Esophagus muscularis mucosa (tissue), 4 donors: ENCODE results near the gene SKI. TPM values are rescaled to one million over a fixed set of nuclear protein-coding genes. Genes with fewer than 3 reads are reported as not detected.

ENCODE experiments used
- DNase-seq: peaks from one replicate; pipeline ENCODE4 v3.0.0-alpha.2; 2017; ENCODE audit errors: extremely low spot score
- H3K27ac ChIP-seq, 4 donors: fragments of 200-600 bp; sonication (generic); replicated peaks in 1 of 4; 1 replicate in 3 of 4; 2 replicates in 1 of 4; pipeline ENCODE4 v1.5.1; 2016 to 2019; ENCODE audit warnings: mild to moderate bottlenecking in 1 of 4
- H3K27me3 ChIP-seq, 4 donors: fragments of 200-600 bp; sonication (generic); one replicate each; pipeline versions ENCODE4 v1.5.1 to v1.6.0; 2016 to 2019
- H3K36me3 ChIP-seq, 4 donors: fragments of 200-600 bp; sonication (generic); one replicate each; pipeline ENCODE4 v1.5.1; 2016 to 2019
- H3K4me1 ChIP-seq, 4 donors: fragments of 200-600 bp; sonication (generic); one replicate each; pipeline ENCODE4 v1.5.1; 2016 to 2019
- H3K4me3 ChIP-seq, 4 donors: fragments of 200-600 bp; sonication (generic); 1 replicate in 2 of 4; 2 replicates in 2 of 4; pipeline ENCODE4 v1.5.1; 2016 to 2019; ENCODE audit warnings: mild to moderate bottlenecking in 4 of 4, moderate library complexity in 1 of 4
- H3K9me3 ChIP-seq, 4 donors: fragments of 200-600 bp; sonication (generic); 1 replicate in 3 of 4; 2 replicates in 1 of 4; pipeline ENCODE4 v1.5.1; 2016 to 2019
- CTCF ChIP-seq, 3 experiments: fragments of 200-600 bp in 2 of 3; fragments of 450-650 bp in 1 of 3; sonication (generic) in 2 of 3; IDR thresholded peaks; one replicate each; pipeline ENCODE4 v1.5.1; 2017 to 2019; ENCODE audit warnings: antibody characterized with exemption in 3 of 3, mild to moderate bottlenecking in 2 of 3, moderate library complexity in 1 of 3
- EP300 ChIP-seq: sonication (generic); formaldehyde crosslinking; IDR thresholded peaks from one replicate; pipeline ENCODE4 v1.6.1; 2017; ENCODE audit warnings: antibody characterized with exemption
- POLR2A ChIP-seq: fragments of 450-650 bp; IDR thresholded peaks from one replicate; pipeline ENCODE4 v1.6.1; 2017; ENCODE audit warnings: antibody characterized with exemption, moderate library complexity, mild to moderate bottlenecking, low read depth
- POLR2AphosphoS5 ChIP-seq, 2 donors: sonication (generic); formaldehyde crosslinking; IDR thresholded peaks; one replicate each; pipeline ENCODE4 v1.6.1; 2017; ENCODE audit warnings: antibody characterized with exemption in 2 of 2
- WGBS: methylation state at CpG from one replicate; pipeline ENCODE4 v1.1.5; 2018; 5-methylcytosine and 5-hydroxymethylcytosine counted together
- intact Hi-C: fragments of 100-400 bp; cut with DNase I; formaldehyde crosslinking; loops from one replicate; pipeline ENCODE4 v1.15.1; 2023
- total RNA-seq, 4 donors: library from RNA; depleted of rRNA; stranded (reverse); fragments of >200 nt; gene quantifications; one replicate each; pipeline versions ENCODE4 v1.1.0 to v1.2.1, GENCODE V29; 2016

Gene SKI
- total RNA-seq, 4 donors from 2014 or later: 70.1 to 190 (median 124) TPM

- intact Hi-C loops: no loop called here
- Histone ChIP-seq H3K27me3 (no peaks in the 10 kb centered on the region), H3K36me3 (no peaks in the 10 kb centered on the region), H3K27ac (no peak overlapping the region), H3K4me1 (peaks cover 15 to 17% (median 16%) of the 10 kb centered on the region in 4 donors), H3K4me3 (no peak overlapping the region), H3K9me3 (no peaks in the 10 kb centered on the region)
- TF ChIP-seq POLR2A: no peak
- no peak for TF ChIP-seq EP300
- no peak for TF ChIP-seq POLR2AphosphoS5 (IDR thresholded peaks at IDR 0.05)
- TF ChIP-seq CTCF (IDR thresholded peaks at IDR 0.05): no peak
- DNase-seq: no peak
- WGBS: 76% methylated on average over 16 of the region's 33 CpGs
Measured at GRCh38 chr1:2334883-2335534, 106.9 kb downstream of the SKI start.

GRCh38 chr1:2335721-2336455 is 107.8 kb downstream of the SKI start:
- no peak for TF ChIP-seq POLR2A
- TF ChIP-seq EP300: no peak
- TF ChIP-seq CTCF (IDR thresholded peaks at IDR 0.05): no peak
- TF ChIP-seq POLR2AphosphoS5 (IDR thresholded peaks at IDR 0.05): no peak

GRCh38 chr1:2336499-2336898 is 108.4 kb downstream of the SKI start:
- intact Hi-C loops: no loop called here

More at GRCh38 chr1:2335721-2336455, 107.8 kb downstream of the SKI start:
- Histone ChIP-seq H3K4me3 (no peak overlapping the region), H3K27me3 (no peaks in the 10 kb centered on the region), H3K9me3 (no peaks in the 10 kb centered on the region), H3K27ac (no peak overlapping the region), H3K4me1 (peaks cover 6 to 8% (median 7%) of the 10 kb centered on the region in 4 donors), H3K36me3 (no peaks in the 10 kb centered on the region)
- intact Hi-C loops: no loop called here
- 87% methylated on average over 11 of the region's 36 CpGs for WGBS
- no peak for DNase-seq

GRCh38 chr1:2337081-2337480 is 109.0 kb downstream of the SKI start:
- H3K9me3 ChIP-seq: no peaks in the 10 kb centered on the region
- no peaks in the 10 kb centered on the region for H3K36me3 ChIP-seq
- no peak overlapping the region for H3K27ac ChIP-seq
- H3K4me1 ChIP-seq: no peaks in the 10 kb centered on the region
- H3K4me3 ChIP-seq: no peak overlapping the region
- TF ChIP-seq CTCF (IDR thresholded peaks at IDR 0.05) (no peak), POLR2AphosphoS5 (IDR thresholded peaks at IDR 0.05) (no peak), POLR2A (no peak), EP300 (no peak)
- DNase-seq: no peak
- H3K27me3 ChIP-seq: no peaks in the 10 kb centered on the region
- WGBS: 100% methylated on average over 4 of the region's 23 CpGs
- intact Hi-C loops: no loop called here

More at GRCh38 chr1:2336499-2336898, 108.4 kb downstream of the SKI start:
- Histone ChIP-seq H3K27ac (no peak overlapping the region), H3K4me1 (peaks cover 0 to 2% (median 1%) of the 10 kb centered on the region in 4 donors), H3K36me3 (no peaks in the 10 kb centered on the region), H3K9me3 (no peaks in the 10 kb centered on the region), H3K27me3 (no peaks in the 10 kb centered on the region), H3K4me3 (no peak overlapping the region)
- WGBS: 81% methylated on average over 9 of the region's 11 CpGs
- TF ChIP-seq POLR2A: no peak
- no peak for TF ChIP-seq CTCF (IDR thresholded peaks at IDR 0.05)
- TF ChIP-seq EP300: no peak
- TF ChIP-seq POLR2AphosphoS5 (IDR thresholded peaks at IDR 0.05): no peak
- DNase-seq: no peak
